SK-N-MC (cell line): Measurements from ENCODE around the gene PALM2AKAP2.
A peak's percentile ranks its signal among the peaks of the same experiment; 100 is the strongest.

Source experiments
- DNase-seq: peaks from one replicate; pipeline ENCODE4 v3.0.0-alpha.2; 2011; ENCODE audit warnings: low read depth, low spot score
- H3K27ac ChIP-seq: fragments of 200-600 bp; sonication (generic); 2 replicates; pipeline ENCODE4 v1.5.1; 2016; ENCODE audit warnings: mixed run types
- H3K36me3 ChIP-seq: fragments of 200-600 bp; sonication (generic); 2 replicates; pipeline ENCODE4 v1.6.1; 2017; ENCODE audit warnings: antibody characterized with exemption, low read length, mixed read lengths; ENCODE audit not compliant: insufficient read depth
- H3K4me3 ChIP-seq: fragments of 200-600 bp; sonication (generic); 2 replicates; pipeline ENCODE4 v1.5.1; 2016
- H3K9ac ChIP-seq: fragments of 200-600 bp; sonication (generic); 2 replicates; pipeline ENCODE4 v1.8.0; 2017; ENCODE audit warnings: mixed run types, mixed read lengths; ENCODE audit not compliant: insufficient read length
- H3K9me3 ChIP-seq: fragments of 200-600 bp; sonication (generic); 2 replicates; pipeline ENCODE4 v1.6.1; 2017; ENCODE audit warnings: low read depth, mild to moderate bottlenecking, antibody characterized with exemption, low read length, moderate library complexity, mixed read lengths
- EZH2 ChIP-seq: fragments of 200-600 bp; sonication (generic); IDR thresholded peaks from one replicate; pipeline ENCODE4 v1.6.1; 2017; ENCODE audit warnings: antibody characterized with exemption
- FOXP2 ChIP-seq: optimal IDR thresholded peaks from 2 replicates; pipeline ENCODE3; 2011; ENCODE audit warnings: mild to moderate bottlenecking, moderate library complexity; ENCODE audit not compliant: insufficient read depth; ENCODE audit errors: extremely low read length, control extremely low read depth
- POLR2AphosphoS5 ChIP-seq: IDR thresholded peaks from 2 replicates; pipeline ENCODE4 v1.6.1; 2012; ENCODE audit warnings: mild to moderate bottlenecking, low read depth, low read length, borderline replicate concordance

PALM2AKAP2 gene

DNA sequence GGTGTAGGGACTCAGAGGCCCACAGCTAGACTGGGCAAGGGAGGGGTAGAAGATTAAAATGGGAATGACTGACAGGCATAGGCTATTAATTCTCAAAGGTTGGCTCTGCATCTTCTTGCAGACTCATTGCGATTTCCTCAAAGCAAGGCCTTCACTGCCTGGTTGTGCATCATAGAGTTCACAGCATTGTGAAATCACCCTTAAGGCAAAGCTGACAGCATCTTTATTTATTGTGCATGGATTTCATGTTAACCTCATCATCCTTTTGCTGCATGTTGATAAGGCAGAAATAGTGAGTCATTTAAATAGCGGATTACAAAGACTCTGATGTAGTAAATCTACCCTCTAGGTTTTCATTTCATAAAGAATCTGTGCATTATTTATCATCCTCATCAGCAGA is 13.6 kb upstream of the PALM2AKAP2 start:
- peak; percentile 90 for DNase-seq
- H3K4me3 ChIP-seq = no peak overlapping the region

DNA sequence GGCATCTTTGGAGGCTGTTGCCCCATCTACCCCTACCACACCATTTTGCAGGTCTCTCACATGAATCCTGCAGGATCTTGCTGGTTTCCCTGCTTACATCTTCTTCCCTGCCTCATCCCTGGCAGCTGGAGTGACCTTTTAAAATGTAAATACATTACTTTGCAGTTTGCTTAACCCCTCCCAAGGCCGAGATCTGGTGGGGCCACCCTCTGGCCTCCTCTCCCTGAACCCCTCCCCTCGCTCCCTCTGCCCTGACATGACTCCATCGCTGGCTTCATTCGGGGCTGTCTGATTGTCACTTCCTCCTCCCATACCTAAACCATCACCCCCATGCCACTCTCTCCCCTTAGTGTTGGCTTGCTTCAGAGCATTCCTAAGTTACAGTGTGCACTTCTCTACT is 12.6 kb upstream of the PALM2AKAP2 start:
- Histone ChIP-seq H3K4me3 (no peak overlapping the region), H3K27ac (no peak overlapping the region), H3K36me3 (no peaks in the 10 kb centered on the region), H3K9ac (no peak overlapping the region), H3K9me3 (no peaks in the 10 kb centered on the region)
- DNase-seq = no peak
- no peak for TF ChIP-seq POLR2AphosphoS5
- TF ChIP-seq FOXP2 = no peak
- TF ChIP-seq EZH2 = no peak

More for the DNA sequence above, 13.6 kb upstream of the PALM2AKAP2 start:
- H3K9me3 ChIP-seq = no peaks in the 10 kb centered on the region
- H3K9ac ChIP-seq = peak overlapping the region; percentile 25
- no peaks in the 10 kb centered on the region for H3K36me3 ChIP-seq
- H3K27ac ChIP-seq = peak overlapping the region; percentile 58
- TF ChIP-seq POLR2AphosphoS5 (no peak), EZH2 (no peak), FOXP2 (no peak)

DNA sequence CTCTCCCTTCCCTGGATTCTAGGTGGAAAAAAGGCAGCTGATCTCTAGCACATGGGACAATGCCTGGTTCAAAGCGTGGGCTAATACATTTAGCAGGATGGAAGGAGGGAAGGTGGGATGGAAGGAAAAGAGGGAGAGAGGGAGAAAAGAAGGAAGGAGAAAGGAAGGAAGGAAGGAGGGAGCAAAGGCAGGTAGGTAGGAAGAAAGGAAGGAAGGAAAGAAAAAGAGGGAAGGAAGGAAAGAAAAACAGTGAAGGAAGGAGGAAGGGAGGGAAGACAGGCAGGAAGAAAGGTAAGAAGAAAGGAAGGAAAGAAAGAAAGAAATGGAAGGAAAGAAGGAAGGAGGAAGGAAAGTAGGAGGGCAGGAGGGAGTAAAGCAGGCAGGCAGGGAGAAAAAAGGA is 12.2 kb upstream of the PALM2AKAP2 start:
- TF ChIP-seq FOXP2 = no peak
- no peak for TF ChIP-seq EZH2
- no peak for TF ChIP-seq POLR2AphosphoS5
- DNase-seq = no peak
- H3K9me3 ChIP-seq = no peaks in the 10 kb centered on the region
- no peaks in the 10 kb centered on the region for H3K36me3 ChIP-seq
- H3K9ac ChIP-seq = no peak overlapping the region
- H3K27ac ChIP-seq = no peak overlapping the region
- H3K4me3 ChIP-seq = no peak overlapping the region

DNA sequence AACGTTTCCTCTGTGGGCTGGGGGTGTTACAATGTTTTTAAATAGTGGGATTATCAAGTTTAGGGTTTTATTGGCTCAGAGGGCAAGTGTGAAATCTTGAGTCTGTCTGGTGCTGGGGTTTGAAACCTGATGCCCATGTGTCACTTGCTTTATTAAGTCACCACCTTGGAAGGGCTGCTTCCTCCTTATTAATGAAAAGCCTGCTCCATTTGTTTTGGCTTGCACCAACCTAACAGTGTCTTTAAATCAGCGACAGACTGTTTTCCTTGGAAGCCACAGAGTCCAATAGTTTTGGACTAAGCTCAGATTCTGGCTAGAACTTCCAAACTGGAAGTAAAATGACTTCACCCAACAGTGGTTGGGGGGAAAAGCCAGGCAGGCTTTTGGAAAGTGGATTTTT is 10.7 kb upstream of the PALM2AKAP2 start:
- Histone ChIP-seq H3K4me3 (no peak overlapping the region), H3K9me3 (no peaks in the 10 kb centered on the region), H3K9ac (no peak overlapping the region), H3K36me3 (no peaks in the 10 kb centered on the region), H3K27ac (no peak overlapping the region)
- no peak for TF ChIP-seq EZH2
- no peak for TF ChIP-seq POLR2AphosphoS5
- no peak for TF ChIP-seq FOXP2
- DNase-seq = no peak

DNA sequence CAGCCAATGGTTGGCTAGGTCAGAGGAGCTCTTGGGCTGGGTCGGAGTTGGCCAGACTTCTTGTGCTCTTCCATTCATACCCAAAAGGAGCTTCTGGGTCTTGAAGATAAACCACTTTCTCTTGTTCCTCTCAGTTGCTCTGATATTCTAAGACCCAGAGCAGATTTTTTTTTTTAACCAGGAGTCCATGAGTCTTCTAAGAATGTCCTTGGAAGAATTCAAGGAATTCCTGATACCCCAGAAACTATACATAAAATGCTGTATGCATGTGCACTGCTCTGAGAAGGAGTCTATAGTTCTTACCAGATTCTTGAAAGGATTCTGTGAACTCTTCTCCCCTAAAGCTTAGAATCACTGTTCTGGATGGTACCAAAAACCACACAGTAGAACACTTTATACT is 9.9 kb upstream of the PALM2AKAP2 start:
- Histone ChIP-seq H3K9ac (no peak overlapping the region), H3K27ac (no peak overlapping the region), H3K36me3 (no peaks in the 10 kb centered on the region), H3K9me3 (no peaks in the 10 kb centered on the region), H3K4me3 (no peak overlapping the region)
- TF ChIP-seq EZH2 (no peak), POLR2AphosphoS5 (no peak), FOXP2 (no peak)
- DNase-seq = no peak

DNA sequence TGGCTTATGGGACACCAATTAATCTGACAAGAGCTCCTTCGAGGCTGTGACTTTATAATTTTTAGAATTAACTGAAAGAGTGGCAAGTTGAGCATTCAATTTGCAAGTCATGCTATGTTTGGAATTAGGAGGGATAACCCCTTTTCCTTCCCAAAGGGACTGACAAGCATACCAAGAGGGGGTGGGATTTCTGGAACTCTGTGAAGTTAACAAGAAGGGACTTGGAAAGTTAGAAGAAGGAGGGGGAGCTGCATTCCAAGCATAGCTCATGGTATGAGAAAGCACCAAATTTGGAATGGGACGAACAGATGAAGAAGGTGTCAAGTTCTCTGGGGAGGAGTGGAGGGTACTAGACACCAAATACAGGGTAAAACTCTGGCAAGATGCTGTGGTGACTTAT is 8.9 kb upstream of the PALM2AKAP2 start:
- Histone ChIP-seq H3K9ac (no peak overlapping the region), H3K27ac (peak overlapping the region; percentile 77), H3K36me3 (no peaks in the 10 kb centered on the region), H3K9me3 (no peaks in the 10 kb centered on the region), H3K4me3 (peak overlapping the region; percentile 1; the same call in 1 of the 2 replicates)
- no peak for TF ChIP-seq POLR2AphosphoS5
- no peak for TF ChIP-seq FOXP2
- no peak for TF ChIP-seq EZH2
- DNase-seq = no peak

DNA sequence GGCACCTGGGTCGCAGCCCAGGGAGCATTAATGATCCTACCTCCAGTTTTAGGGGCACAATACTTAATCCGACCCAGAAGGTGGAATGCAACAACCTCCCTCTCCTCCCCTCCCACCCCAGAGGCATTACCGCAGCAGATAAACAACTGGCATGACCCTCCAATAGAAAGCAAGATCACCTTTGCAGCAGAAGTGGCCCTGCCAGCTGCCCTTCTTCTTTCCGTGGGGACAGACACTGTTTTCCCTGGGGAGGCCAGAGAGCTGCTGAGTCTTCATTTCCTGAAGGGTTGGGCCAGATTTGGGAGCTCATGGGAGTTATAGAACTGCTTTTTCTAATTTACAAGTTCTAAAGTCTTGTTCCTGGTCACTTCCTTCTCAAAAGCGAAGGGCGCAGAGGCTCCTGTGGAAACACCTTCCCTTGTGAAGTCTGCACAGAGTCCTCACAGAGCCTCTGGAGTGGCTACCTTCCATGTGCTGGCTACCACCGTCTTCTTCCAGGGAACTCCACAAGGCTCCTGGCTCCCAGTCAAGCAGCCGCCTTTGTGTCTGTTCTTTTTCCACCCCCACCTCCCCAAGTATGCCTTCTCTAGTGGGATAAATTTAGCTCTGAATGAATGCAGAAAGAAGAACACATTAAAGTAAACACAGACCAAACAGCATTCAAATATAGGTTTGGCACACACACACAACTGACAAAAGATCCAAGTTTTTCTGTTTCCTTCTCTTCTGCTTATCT is 8.0 kb upstream of the PALM2AKAP2 start:
- Histone ChIP-seq H3K4me3 (peak overlapping the region; percentile 21), H3K9ac (peak overlapping the region; percentile 59), H3K27ac (peak overlapping the region; percentile 77), H3K36me3 (no peaks in the 10 kb centered on the region), H3K9me3 (no peaks in the 10 kb centered on the region)
- no peak for DNase-seq
- TF ChIP-seq EZH2 = no peak
- TF ChIP-seq FOXP2 = no peak
- no peak for TF ChIP-seq POLR2AphosphoS5

DNA sequence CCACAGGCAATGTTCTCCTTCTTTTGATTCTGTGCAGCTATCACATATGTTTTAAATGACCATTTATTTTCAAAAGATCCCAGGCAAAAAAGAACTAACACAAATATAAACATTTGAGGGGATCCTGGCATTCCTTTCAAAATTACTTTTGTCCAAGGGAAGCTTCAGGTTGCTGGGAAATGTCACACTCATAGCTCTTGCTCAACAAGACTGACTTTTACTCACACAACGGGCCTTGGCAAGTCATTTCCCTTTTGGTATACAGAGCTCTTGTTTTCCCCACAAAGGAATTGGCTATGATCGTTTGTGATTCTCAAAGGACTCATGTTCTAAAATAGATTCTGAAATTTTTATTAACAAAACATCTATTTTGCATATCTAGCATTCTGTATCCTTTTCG is 4.5 kb upstream of the PALM2AKAP2 start:
- no peak for TF ChIP-seq FOXP2
- no peak for TF ChIP-seq EZH2
- TF ChIP-seq POLR2AphosphoS5 = no peak
- no peak overlapping the region for H3K4me3 ChIP-seq
- no peaks in the 10 kb centered on the region for H3K9me3 ChIP-seq
- H3K27ac ChIP-seq = no peak overlapping the region
- DNase-seq = no peak
- no peaks in the 10 kb centered on the region for H3K36me3 ChIP-seq
- H3K9ac ChIP-seq = no peak overlapping the region

DNA sequence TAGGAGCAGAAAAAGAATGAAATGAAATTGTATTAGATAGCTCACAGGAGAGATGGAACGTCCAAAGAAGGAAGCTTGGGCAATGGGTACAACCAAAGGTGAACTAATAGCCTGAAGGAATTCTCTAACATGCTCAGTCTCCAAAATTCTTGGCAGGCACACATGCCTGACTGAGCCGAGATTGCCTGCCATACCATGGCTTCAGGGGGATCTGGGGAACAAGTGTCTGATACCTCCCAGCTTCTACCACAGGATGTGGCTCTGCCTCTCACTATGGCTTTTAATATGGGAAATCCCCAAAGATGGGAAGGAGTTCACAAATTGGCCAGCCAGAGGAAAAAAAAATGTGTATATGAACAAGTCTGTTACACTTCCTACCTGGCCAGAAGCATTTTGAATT is 3.6 kb upstream of the PALM2AKAP2 start:
- Histone ChIP-seq H3K9me3 (no peaks in the 10 kb centered on the region), H3K36me3 (no peaks in the 10 kb centered on the region), H3K4me3 (no peak overlapping the region), H3K9ac (no peak overlapping the region), H3K27ac (no peak overlapping the region)
- no peak for TF ChIP-seq POLR2AphosphoS5
- no peak for TF ChIP-seq EZH2
- TF ChIP-seq FOXP2 = no peak
- DNase-seq = no peak

DNA sequence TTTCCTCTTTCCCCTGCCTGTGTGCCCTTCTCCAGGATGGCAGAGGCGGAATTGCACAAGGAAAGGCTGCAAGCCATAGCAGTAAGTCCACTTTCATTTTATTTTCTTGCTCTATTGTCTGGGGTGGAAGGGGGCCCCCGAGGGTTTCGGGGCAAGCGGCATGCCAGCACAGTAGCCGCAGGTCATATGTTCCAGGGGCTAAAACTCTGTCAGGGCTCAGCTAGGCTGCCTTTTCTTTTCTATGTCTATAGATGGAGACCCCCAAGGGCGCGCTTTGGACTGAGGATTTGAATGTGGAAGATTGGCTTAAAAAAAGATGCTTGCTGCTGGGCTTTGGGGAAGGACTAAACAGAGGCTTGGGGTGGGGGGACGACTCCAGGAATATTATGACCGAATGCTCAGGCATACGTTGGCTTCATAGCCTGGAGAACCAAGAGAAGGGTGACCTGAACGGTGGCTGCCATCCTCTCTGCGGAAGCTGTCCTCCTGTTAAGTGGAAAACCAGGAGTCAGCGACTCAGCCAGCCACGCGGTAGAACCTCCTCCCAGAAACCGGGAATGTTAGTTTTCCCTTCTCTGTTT is 545 bp downstream of the PALM2AKAP2 start:
- DNase-seq = no peak
- Histone ChIP-seq H3K27ac (peak overlapping the region; percentile 54), H3K4me3 (peak overlapping the region; percentile 87), H3K36me3 (peaks cover 11% of the 10 kb centered on the region; the same call in 1 of the 2 replicates), H3K9me3 (no peaks in the 10 kb centered on the region), H3K9ac (peak overlapping the region; percentile 73)
- no peak for TF ChIP-seq FOXP2
- no peak for TF ChIP-seq EZH2
- TF ChIP-seq POLR2AphosphoS5 = no peak
